Esophagus muscularis mucosa (tissue), 3 donors: ENCODE measurements around the gene STT3B.

Source experiments
- CTCF ChIP-seq, 3 experiments: fragments of 200-600 bp in 2 of 3; fragments of 450-650 bp in 1 of 3; sonication (generic) in 2 of 3; IDR thresholded peaks; one replicate each; pipeline ENCODE4 v1.5.1; 2017 to 2019; ENCODE audit warnings: antibody characterized with exemption in 3 of 3, mild to moderate bottlenecking in 2 of 3, moderate library complexity in 1 of 3
- POLR2A ChIP-seq: fragments of 450-650 bp; IDR thresholded peaks from one replicate; pipeline ENCODE4 v1.6.1; 2017; ENCODE audit warnings: antibody characterized with exemption, moderate library complexity, mild to moderate bottlenecking, low read depth

- no peak for TF ChIP-seq CTCF (IDR thresholded peaks at IDR 0.05)
- no peak for TF ChIP-seq POLR2A
These were observed 102.8 kb downstream of the STT3B start for GRCh38 chr3:31635545-31635944.
